SIG-M5 treated with dmso at 0.1 percent for 504 hours (cell line): ENCODE measurements around the gene ACACA.

Experiments used
- DNase-seq: peaks from one replicate; lab custom pipeline; 2025; ENCODE audit not compliant: unreplicated experiment; lab: John Stamatoyannopoulos, UW

The ACACA gene

DNA sequence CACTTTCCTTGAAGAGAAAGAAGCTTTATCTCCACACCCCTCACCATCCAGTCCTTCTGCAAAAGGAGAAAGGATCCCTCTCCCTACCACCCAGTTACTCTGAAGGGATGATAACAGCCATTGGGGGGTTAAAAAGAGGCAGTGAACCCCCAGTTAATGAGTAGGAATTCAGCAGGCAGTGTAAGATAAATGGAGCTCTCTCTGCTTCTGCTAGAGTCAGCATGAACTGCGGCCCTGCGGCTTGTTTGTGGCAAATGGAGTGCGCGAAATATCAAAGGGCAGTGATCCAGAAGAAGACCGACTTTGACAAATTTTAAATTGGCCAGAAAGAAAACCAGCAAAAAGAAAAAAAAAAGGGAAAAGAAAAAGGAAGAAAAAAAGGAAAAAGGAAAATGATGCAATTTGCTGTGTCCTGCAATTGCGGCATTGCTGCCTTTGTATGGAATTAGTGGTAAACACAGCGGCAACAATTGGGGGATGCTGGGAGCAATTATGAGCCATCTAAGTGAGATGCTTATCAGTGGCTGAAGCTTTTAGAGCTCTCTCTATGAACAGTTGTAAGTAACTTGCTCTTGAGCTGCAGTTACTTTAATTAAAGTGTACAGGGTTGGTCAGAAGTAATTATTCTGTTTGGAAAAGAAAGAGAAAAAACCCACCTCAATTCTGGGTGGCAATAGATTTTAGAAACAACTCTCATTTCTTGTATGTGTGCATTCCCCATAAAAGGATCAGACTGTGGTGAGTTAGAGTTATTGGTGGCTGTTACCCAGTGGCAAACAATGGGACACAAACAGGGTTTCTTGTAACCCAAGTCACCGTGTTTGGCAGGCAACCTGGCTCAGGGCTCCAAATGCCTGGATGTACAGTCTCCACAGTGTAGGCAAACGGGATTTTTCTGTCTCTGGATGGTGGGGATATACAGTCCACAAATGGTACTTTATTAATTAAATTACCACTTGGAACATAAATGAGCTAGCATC is 296.6 kb downstream of the ACACA start:
- no peak for DNase-seq

DNA sequence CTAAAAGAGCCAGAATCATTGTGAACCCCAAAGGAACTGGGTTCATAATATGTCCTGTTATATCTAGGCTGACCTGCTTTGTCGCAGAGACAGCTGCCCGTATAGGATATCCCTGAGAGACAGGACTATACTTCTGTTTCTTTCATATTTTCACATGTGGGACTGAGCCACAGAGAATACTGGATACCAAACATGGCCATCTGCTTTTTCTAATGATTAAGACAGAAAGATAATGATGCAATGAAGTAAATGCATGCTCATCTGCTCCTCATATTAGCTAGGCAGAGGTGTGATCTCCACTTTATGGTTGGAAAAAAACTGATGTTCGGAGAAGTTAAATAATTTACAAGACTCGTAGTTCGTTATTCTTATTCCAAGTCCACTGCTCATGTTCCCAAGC is 297.5 kb downstream of the ACACA start:
- DNase-seq: no peak

DNA sequence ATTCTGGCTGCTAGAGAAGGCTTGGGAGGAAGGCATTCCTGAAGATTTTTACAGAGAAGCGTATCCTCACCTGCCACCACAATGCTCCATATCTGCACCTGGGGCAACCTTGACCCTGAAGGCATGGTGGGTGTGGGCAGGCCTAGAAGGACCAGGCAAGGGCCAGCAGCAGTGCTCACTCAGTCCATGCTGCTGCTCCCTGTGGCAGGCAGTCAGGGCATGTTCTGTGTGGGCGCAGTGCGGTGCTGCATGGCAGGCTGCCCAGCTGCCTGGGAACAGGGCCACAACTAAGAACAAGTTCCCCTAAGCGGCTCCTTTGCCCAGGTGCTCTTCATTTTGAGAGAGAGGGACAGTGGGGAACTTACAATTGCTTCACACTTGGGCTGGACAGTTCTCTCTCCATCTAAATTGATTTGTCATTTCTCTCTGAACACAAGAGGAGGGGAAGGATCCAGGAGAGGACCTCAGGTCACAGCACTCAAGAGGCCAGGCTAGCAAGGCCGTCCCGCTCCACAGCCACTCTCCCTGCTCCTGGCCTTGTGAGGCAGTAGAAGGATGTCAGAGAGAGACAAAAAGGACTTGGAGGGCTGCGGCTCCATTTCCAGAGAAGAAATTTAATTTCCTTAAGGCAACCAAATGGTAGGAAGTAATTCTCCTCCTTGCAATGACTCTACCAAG is 299.1 kb downstream of the ACACA start:
- no peak for DNase-seq

- no peak for DNase-seq
These were observed 300.6 kb downstream of the ACACA start for GRCh38 chr17:37106049-37106448.

GRCh38 chr17:37103231-37103630 is 303.4 kb downstream of the ACACA start:
- no peak for DNase-seq

DNA sequence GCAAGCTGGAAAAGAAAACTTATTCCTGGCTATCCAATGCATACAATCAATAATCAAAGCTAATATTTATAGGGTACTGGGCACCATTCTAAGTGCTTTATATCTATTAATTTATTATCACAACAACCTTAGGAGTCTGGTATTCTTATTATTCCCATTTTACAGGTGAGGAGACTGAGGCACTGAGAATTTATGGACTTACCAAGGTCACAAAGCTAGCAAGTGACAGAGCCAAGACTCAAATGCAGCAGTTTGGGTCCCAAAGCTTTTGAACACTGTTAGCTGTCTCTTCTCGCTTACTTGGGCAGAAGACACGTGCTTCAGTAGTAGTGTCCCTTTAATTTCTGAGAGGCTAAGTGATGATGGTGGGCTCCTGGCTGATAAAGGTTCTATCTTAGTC is 305.3 kb downstream of the ACACA start:
- DNase-seq: no peak

- peak; percentile 37 for DNase-seq
These were observed 306.4 kb downstream of the ACACA start for GRCh38 chr17:37100231-37100630.

DNA sequence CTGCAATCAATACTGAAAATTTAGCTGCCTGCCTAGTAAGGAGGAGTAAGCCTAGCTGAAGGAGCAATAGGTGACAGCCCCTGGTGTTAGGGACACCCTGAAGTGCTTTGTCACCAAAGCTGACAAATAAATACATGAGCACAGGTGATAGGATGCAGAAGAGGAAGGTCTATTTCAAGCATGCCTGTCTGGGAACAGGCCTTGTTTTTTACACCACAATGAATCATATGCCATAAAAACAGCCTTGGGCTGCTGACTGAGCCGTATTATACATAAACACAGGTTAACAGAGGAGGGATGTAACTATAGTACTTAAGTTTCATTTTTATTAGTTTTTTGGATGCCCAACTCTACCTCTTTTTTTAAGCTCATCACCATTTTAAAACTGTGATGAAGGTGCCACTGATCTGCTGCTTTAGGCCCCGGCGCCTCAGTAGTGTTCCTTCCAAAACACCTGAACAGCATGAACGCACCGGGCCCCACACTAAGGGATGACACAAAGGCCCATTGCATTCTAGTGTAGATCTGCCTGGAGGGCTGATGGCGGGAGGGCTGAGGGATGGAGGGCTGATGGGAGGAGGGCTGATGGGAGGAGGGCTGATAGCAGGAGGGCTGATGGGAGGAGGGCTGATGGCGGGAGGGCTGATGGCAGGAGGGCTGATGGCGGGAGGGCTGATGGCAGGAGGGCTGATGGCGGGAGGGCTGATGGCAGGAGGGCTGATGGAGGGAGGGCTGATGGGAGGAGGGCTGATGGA is 307.5 kb downstream of the ACACA start:
- no peak for DNase-seq

GRCh38 chr17:37098152-37098551 is 308.5 kb downstream of the ACACA start:
- DNase-seq: no peak

GRCh38 chr17:37097154-37097553 is 309.5 kb downstream of the ACACA start:
- DNase-seq: no peak

DNA sequence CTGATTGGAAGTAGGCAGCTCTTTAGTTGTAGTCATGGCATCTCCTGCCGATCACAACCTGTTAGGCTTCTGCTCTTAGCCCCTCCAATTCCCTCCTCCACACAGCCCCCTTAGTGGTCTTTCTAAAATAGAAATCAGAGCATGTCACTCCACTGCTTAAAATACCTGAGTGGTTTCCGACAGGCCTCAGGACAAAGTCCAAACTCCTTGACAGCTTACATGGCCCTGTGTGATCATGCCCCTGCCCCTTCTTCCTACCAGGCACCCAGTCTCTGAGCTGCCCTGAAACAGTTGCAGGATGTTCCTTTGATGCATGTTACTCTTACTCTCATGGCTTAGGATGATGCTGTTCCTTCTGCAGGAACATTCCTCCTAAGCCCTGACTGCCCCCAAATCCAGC is 310.6 kb downstream of the ACACA start:
- DNase-seq: no peak

DNA sequence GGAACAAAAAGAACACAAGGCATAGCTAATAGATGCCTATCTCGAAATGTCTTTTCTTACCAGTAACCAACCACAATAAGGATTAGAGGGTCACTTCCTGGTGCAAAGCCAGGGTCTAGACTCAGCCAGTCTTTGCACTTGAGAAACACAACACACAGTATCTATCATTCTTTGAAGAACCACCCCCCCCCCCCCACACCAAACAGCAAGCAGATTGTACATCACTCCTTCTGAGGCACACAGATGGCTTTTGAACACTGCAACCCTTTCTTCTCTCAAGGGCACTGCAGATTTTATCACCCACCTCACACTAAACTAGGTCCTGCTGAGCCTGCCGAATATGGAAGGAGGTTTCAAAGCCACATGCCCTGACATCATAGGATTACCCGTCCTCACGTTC is 312.2 kb downstream of the ACACA start:
- no peak for DNase-seq

DNA sequence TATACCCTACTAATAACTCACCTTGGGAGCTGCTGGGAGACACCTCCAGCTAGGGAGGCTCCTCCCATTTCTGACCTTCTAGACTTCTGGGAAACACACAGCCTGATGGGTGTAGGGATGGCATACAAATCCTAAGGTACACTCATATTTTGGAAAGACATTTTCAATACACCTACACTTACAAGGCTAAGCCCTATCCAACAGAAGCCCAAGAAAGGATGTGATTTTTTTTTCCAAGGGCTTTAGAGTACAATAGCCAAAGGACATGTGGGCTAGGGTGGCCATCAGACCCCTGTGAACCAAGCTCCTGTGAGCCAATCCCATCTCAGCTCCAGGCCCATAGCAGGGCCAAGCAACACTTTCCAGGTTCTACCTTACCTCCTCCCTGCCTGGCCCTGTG is 313.9 kb downstream of the ACACA start:
- no peak for DNase-seq

GRCh38 chr17:37092071-37092470 is 314.6 kb downstream of the ACACA start:
- DNase-seq: no peak

DNA sequence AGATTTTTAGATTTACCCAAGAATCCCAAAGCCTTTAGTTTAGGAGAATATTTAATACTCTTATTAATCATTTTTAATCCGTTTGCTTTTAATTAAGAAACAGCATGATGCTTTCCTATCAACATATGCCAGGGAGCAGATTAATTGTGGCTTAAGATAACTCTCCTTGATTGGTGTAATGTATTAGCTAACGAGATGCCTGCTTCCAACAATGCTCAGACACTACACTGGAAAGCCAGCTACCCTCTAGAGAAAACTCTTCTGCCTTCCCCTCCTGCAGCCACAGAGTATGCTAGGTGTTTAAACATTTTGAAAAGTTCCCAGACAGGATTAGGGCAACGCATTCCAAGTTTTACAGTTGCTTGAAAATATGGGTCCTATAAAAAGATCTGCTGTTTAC is 315.7 kb downstream of the ACACA start:
- DNase-seq: no peak

DNA sequence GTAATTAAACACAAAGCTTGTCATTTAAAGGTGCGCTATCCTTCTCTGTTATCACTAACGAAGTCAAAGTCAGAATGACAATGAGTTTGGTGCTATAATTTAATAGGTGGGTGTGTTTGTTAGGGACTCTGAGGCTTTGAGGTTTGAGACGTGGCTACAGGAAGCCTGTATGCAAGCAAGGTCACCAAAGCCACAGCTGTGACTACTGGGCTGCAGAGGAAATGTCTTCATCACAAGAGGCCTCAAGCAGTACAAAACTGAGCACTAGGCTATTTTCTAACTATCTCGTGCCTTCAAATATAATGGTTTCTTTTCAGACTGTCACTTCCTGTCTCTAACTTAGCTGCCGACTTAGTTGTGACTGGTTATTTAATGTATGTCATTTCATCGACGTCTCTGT is 316.7 kb downstream of the ACACA start:
- peak; percentile 66 for DNase-seq

DNA sequence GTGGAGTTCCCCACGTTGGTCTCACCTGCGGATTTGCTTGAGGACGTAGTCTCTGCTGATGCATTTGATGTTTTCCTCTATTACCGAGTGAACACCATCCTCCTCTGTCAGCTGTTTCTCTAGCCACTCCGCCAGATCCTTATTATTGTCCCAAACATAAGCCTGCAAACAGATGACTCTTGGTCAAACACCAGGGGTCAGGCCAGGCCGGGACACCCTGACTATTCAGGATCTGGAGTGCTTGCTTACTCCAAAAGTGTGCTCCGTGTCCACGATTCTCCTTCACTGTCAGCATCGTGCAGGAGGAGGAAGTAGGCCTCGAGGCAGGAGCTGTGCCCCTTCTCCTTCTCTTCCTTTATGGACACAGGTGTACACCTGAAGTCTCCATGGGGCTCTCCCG is 317.7 kb downstream of the ACACA start:
- no peak for DNase-seq

- DNase-seq: no peak
These were observed 318.2 kb downstream of the ACACA start for GRCh38 chr17:37088459-37088858.

GRCh38 chr17:37087683-37088082 is 319.0 kb downstream of the ACACA start:
- no peak for DNase-seq

- DNase-seq: no peak
These were observed 319.7 kb downstream of the ACACA start for GRCh38 chr17:37086948-37087347.

DNA sequence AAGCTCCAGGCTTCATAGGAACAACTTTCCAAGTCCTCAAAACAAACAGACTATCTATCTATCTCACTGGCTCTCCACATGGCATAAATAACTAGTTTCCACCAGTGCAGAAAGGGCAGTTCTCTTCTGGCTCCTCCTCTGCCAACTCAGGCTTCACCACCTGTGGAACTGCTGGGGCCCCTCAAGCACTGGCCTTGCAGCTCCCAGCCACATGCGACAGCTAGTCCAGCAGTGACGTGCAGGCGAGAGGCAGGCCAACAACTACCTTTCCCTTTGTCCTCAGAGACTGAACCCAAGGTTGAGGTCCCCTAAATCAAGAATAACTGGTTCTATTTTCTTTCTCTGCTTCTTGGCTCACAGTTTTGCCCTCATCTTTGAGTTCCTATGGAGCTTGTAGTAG is 320.3 kb downstream of the ACACA start:
- no peak for DNase-seq

- no peak for DNase-seq
These were observed 322.3 kb downstream of the ACACA start for GRCh38 chr17:37084372-37084771.
